BLaER1 treated with 17β-estradiol and CSF1 and Interleukin-3, amounts not matched to agents 10 nM and 100 nM (cell line): ENCODE measurements around the gene DNMT3A.

ENCODE experiments used
- H3K27ac ChIP-seq, 11 experiments: shearing (Covaris generic); formaldehyde crosslinking; 2 replicates each; pipeline ENCODE4 v1.8.1; 2022
- H3K27me3 ChIP-seq, 11 experiments: shearing (Covaris generic); formaldehyde crosslinking; 2 replicates each; pipeline ENCODE4 v1.8.1; 2022
- H3K36me3 ChIP-seq, 11 experiments: shearing (Covaris generic); formaldehyde crosslinking; 2 replicates each; pipeline ENCODE4 v1.8.1; 2022
- H3K4me1 ChIP-seq, 10 experiments: shearing (Covaris generic); formaldehyde crosslinking; 2 replicates each; pipeline ENCODE4 v1.8.1; 2022
- H3K4me2 ChIP-seq, 11 experiments: shearing (Covaris generic); formaldehyde crosslinking; 2 replicates each; pipeline ENCODE4 v1.8.1; 2022
- H3K4me3 ChIP-seq, 10 experiments: shearing (Covaris generic); formaldehyde crosslinking; 2 replicates each; pipeline ENCODE4 v1.8.1; 2022
- H3K9ac ChIP-seq, 11 experiments: shearing (Covaris generic); formaldehyde crosslinking; 2 replicates each; pipeline ENCODE4 v1.8.1; 2022
- H3K9me3 ChIP-seq, 11 experiments: shearing (Covaris generic); formaldehyde crosslinking; replicated peaks in 1 of 11; 2 replicates each; pipeline ENCODE4 v1.8.1; 2022
- H4K20me1 ChIP-seq, 11 experiments: shearing (Covaris generic); formaldehyde crosslinking; 2 replicates each; pipeline ENCODE4 v1.8.1; 2022
- Cebpa-rat ChIP-seq, 11 experiments: shearing (Covaris generic); IDR thresholded peaks; 2 replicates each; pipeline ENCODE4 v1.8.1; 2022

The DNMT3A gene

DNA sequence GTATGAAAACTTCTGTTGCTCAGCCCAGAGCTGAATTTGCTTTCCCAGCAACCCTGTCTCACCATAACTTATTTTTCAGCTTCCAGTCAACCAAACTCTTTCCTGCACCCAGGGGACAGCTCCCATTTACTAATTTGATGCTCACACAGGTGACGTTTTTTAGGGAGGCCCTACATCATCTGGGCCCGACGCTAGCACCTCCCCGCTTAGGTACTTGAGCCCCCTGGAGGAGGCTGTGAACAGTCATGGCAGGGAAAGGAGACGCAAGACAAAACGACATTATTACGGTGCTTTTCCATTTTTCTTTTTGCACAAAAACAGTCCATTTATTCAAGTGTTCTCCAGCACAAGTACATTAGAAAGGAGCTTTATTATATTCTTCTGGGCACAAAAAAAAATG, 114.1 kb downstream of the DNMT3A start:
- Histone ChIP-seq H3K9ac (no peak overlapping the region), H3K4me2 (no peak overlapping the region), H3K4me3 (no peak overlapping the region), H4K20me1 (peaks cover 0 to 37% (median 35%) of the 10 kb centered on the region in 11 experiments; a peak in 17 of 22 replicates), H3K4me1 (peaks cover 35 to 61% (median 53%) of the 10 kb centered on the region in 10 experiments), H3K27ac (no peak overlapping the region), H3K27me3 (no peaks in the 10 kb centered on the region), H3K36me3 (peaks cover 11 to 21% (median 17%) of the 10 kb centered on the region in 11 experiments; a peak in 21 of 22 replicates), H3K9me3 (no peaks in the 10 kb centered on the region)
- no peak for TF ChIP-seq Cebpa-rat (IDR thresholded peaks at IDR 0.05)

- H3K27me3 ChIP-seq: no peaks in the 10 kb centered on the region
- no peak overlapping the region for H3K4me3 ChIP-seq
- H4K20me1 ChIP-seq: peaks cover 0 to 30% (median 27%) of the 10 kb centered on the region in 11 experiments; a peak in 17 of 22 replicates
- peaks cover 35 to 60% (median 50%) of the 10 kb centered on the region in 10 experiments for H3K4me1 ChIP-seq
- H3K36me3 ChIP-seq: peaks cover 3 to 14% (median 9%) of the 10 kb centered on the region in 11 experiments; a peak in 17 of 22 replicates
- no peak for TF ChIP-seq Cebpa-rat (IDR thresholded peaks at IDR 0.05)
- H3K4me2 ChIP-seq: peak overlapping the region in 6 of 11 experiments; percentile 24 to 50 (median 39); a peak in 8 of 22 replicates
- no peak overlapping the region for H3K9ac ChIP-seq
- no peak overlapping the region for H3K27ac ChIP-seq
- H3K9me3 ChIP-seq: no peaks in the 10 kb centered on the region
Observed at GRCh38 chr2:25226827-25227226, 114.9 kb downstream of the DNMT3A start.

GRCh38 chr2:25222477-25223121, 119.1 kb downstream of the DNMT3A start:
- no peak overlapping the region for H3K27ac ChIP-seq
- no peak overlapping the region for H3K4me3 ChIP-seq
- H3K9me3 ChIP-seq: no peaks in the 10 kb centered on the region
- TF ChIP-seq Cebpa-rat (IDR thresholded peaks at IDR 0.05): no peak
- H3K4me1 ChIP-seq: peaks cover 12 to 36% (median 16%) of the 10 kb centered on the region in 10 experiments; a peak in 18 of 20 replicates
- no peaks in the 10 kb centered on the region for H3K36me3 ChIP-seq
- H4K20me1 ChIP-seq: no peaks in the 10 kb centered on the region
- no peak overlapping the region for H3K9ac ChIP-seq
- no peaks in the 10 kb centered on the region for H3K27me3 ChIP-seq
- H3K4me2 ChIP-seq: no peak overlapping the region

GRCh38 chr2:25221579-25221978, 120.1 kb downstream of the DNMT3A start:
- Histone ChIP-seq H3K9ac (no peak overlapping the region), H3K27ac (no peak overlapping the region), H3K4me3 (no peak overlapping the region), H3K9me3 (no peaks in the 10 kb centered on the region), H3K4me2 (no peak overlapping the region), H3K27me3 (no peaks in the 10 kb centered on the region), H3K4me1 (peaks cover 17 to 38% (median 21%) of the 10 kb centered on the region in 10 experiments; a peak in 19 of 20 replicates), H4K20me1 (no peaks in the 10 kb centered on the region), H3K36me3 (no peaks in the 10 kb centered on the region)
- TF ChIP-seq Cebpa-rat (IDR thresholded peaks at IDR 0.05): no peak

DNA sequence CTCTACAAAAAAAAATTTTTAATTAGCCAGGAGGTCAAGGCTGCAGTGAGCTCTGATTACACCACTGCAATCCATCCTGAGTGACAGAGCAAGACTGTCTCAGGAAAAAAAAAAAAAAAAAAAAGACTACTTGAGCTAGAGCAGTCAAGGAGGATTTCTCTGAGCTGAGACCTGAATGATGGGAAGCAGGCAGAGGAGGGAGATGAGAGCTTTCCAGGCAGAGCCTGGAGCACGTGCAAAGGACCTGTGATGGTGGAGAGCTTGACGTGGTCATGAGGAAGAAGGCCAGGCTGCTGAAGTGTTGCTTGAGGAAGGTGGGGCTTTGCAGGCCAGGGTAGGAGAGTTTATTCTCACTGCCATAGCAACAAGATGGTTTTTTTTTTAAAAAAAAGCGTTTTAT, 121.4 kb downstream of the DNMT3A start:
- H4K20me1 ChIP-seq: no peaks in the 10 kb centered on the region
- no peak overlapping the region for H3K9ac ChIP-seq
- peaks cover 12 to 37% (median 20%) of the 10 kb centered on the region in 10 experiments for H3K4me1 ChIP-seq
- no peak overlapping the region for H3K4me3 ChIP-seq
- no peak for TF ChIP-seq Cebpa-rat (IDR thresholded peaks at IDR 0.05)
- H3K27ac ChIP-seq: no peak overlapping the region
- H3K4me2 ChIP-seq: no peak overlapping the region
- H3K36me3 ChIP-seq: no peaks in the 10 kb centered on the region
- no peaks in the 10 kb centered on the region for H3K9me3 ChIP-seq
- no peaks in the 10 kb centered on the region for H3K27me3 ChIP-seq

DNA sequence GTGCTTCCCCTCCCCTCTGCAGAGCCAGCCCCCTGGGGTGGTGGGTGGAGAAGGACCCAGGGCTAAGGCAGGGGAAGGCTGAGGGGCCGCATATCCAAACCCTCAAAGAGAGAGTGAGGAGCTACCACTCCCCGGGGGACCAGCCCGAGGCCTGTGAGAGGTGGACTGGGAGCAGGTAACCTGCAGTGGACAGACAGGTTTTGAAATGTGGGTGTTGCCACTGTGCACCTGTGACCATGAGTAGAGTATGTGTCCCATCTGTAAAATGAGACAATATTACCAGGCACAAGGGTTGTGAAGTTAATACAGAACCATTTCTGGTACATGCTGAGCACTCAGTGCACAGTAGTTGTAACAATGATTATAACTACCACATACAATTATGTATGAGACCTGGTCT, 122.1 kb downstream of the DNMT3A start:
- Histone ChIP-seq H3K9me3 (no peaks in the 10 kb centered on the region), H3K27me3 (no peaks in the 10 kb centered on the region), H3K4me1 (peaks cover 12 to 42% (median 26%) of the 10 kb centered on the region in 10 experiments), H3K36me3 (no peaks in the 10 kb centered on the region), H4K20me1 (no peaks in the 10 kb centered on the region), H3K27ac (no peak overlapping the region), H3K4me3 (no peak overlapping the region), H3K9ac (no peak overlapping the region), H3K4me2 (0 out of 22 replicates have a peak overlapping the region, but pooled peaks of 1 of the 11 experiments have one; percentile 19)
- no peak for TF ChIP-seq Cebpa-rat (IDR thresholded peaks at IDR 0.05)

DNA sequence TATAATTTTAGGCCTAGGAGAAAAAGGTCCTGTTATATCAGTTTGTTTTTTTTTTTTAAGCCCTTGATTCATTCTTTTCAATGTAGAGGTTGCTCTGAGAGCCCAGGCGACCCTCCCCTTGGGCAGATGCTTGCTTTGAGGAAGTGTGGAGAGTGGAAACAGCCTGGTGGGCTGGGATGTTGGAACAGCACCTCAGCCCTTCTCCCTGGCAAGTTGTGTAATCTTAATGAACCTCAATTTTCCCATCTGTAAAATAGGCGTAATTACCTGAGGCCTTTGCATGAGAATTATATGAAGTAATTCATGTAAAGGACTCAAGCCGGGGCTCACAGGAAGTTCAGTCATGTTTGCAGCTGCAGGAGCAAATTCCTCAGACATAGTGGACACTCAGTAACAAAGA, 123.6 kb downstream of the DNMT3A start:
- Histone ChIP-seq H3K9ac (no peak overlapping the region), H3K36me3 (no peaks in the 10 kb centered on the region)

DNA sequence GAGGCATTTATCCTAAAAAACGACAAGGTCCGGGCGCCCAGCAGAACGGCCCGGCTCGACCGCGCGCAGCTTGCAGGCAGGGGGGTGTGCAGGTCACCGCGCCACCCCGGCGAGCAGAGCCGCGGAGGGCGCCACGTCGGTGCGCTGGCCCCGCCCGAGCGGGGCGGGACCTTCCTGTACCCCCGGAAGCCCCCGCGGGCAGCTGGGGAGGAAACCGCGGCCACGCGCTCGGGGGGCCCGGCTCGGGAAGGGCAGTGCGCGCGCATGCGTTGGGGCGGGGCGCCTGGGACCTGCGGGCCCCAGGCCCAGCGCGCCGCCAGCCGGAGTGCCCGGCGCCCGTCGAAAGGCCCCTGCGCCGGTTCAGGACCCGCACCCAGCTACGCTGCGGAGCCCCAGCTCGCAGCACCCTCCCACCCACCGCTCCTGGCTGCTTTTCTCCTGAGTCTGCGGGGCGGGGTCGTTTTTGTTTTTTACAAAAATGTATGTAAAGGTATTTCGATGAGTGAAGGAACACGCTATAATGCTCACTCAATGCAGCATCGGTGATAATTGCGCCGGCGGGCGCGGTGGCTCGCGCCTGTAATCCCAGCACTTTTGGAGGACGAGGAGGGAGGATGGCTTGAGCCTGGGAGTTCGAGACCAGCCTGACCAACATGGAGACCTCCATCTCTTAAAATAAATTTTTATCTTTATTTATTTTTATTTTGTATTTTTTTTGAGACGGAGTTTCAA, 125.6 kb downstream of the DNMT3A start:
- Histone ChIP-seq H3K27me3 (no peaks in the 10 kb centered on the region), H3K27ac (peak overlapping the region; percentile 37 to 81 (median 64); a peak in 19 of 22 replicates), H3K4me3 (peak overlapping the region; percentile 52 to 71 (median 59)), H3K4me2 (peak overlapping the region; percentile 58 to 91 (median 84)), H3K36me3 (no peaks in the 10 kb centered on the region), H3K9ac (peak overlapping the region; percentile 54 to 80 (median 74); a peak in 21 of 22 replicates), H3K4me1 (peaks cover 12 to 70% (median 49%) of the 10 kb centered on the region in 10 experiments), H3K9me3 (no peaks in the 10 kb centered on the region), H4K20me1 (no peaks in the 10 kb centered on the region)
- TF ChIP-seq Cebpa-rat (IDR thresholded peaks at IDR 0.05): no peak

More for the DNA sequence above, 123.6 kb downstream of the DNMT3A start:
- Histone ChIP-seq H3K4me1 (peaks cover 12 to 50% (median 32%) of the 10 kb centered on the region in 10 experiments), H3K27ac (no peak overlapping the region), H3K27me3 (no peaks in the 10 kb centered on the region), H3K4me3 (no peak overlapping the region), H3K4me2 (no peak overlapping the region), H4K20me1 (no peaks in the 10 kb centered on the region), H3K9me3 (no peaks in the 10 kb centered on the region)
- no peak for TF ChIP-seq Cebpa-rat (IDR thresholded peaks at IDR 0.05)

DNA sequence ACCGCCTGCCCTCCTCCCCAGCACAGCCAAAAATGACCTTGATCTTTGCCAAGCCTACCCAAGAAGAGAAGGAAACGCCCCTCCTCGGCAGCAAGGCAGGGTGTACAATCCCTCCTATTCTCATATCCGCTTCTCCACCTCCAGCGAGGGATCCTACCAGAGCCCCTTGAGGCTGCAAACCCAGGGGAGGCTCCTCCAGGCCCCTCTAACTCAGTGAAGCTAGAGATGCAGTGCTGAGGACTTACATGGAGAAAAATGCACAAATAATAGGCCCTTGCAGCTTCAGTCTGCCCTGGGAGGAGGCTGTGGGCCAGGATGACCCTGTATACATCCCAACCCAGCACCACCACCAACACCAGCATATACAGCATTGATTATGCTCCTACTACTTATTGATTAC, 126.5 kb downstream of the DNMT3A start:
- Histone ChIP-seq H3K9ac (peak overlapping the region in 7 of 11 experiments; percentile 71 to 80 (median 77); a peak in 6 of 22 replicates), H3K27ac (peak overlapping the region in 8 of 11 experiments; percentile 12 to 81 (median 69); a peak in 11 of 22 replicates), H3K36me3 (no peaks in the 10 kb centered on the region), H3K4me1 (peaks cover 16 to 79% (median 58%) of the 10 kb centered on the region in 10 experiments), H4K20me1 (no peaks in the 10 kb centered on the region), H3K27me3 (no peaks in the 10 kb centered on the region), H3K4me3 (peak overlapping the region in 5 of 10 experiments; percentile 54 to 65 (median 61); a peak in 6 of 20 replicates), H3K9me3 (no peaks in the 10 kb centered on the region), H3K4me2 (peak overlapping the region; percentile 58 to 91 (median 84))
- TF ChIP-seq Cebpa-rat (IDR thresholded peaks at IDR 0.05): no peak
